SK-N-SH treated with all-trans-retinoic acid at 6 μM for 48 hours (cell line): Measurements from ENCODE around the gene GALM.
"Not testable (repeated sequence)": the region's sequence is repeated elsewhere in the genome, so short reads cannot be mapped to it uniquely, and the experiment has no call there.

Experiments
- ATAC-seq: fragments of 200-7000 bp; cut with Tn5 transposase; 3 replicates; pipeline ENCODE4 v1.9.1; 2020; ENCODE audit warnings: mild to moderate bottlenecking, moderate library complexity
- ARNTL ChIP-seq: fragments of 450-650 bp; formaldehyde crosslinking; IDR thresholded peaks from 2 replicates; pipeline ENCODE4 v1.5.0; 2020; ENCODE audit warnings: low read depth, mild to moderate bottlenecking, moderate library complexity, borderline replicate concordance
- CSDC2 ChIP-seq: fragments of 250-450 bp; sonication (Bioruptor Pico); IDR thresholded peaks from 2 replicates; pipeline ENCODE4 v1.5.0; 2020; ENCODE audit warnings: mild to moderate bottlenecking, moderate library complexity
- GLIS3 ChIP-seq: fragments of 250-450 bp; sonication (Bioruptor Pico); IDR thresholded peaks from 2 replicates; pipeline ENCODE4 v1.5.0; 2020; ENCODE audit warnings: mild to moderate bottlenecking, moderate library complexity
- ISL1 ChIP-seq: fragments of 250-450 bp; sonication (Bioruptor Pico); IDR thresholded peaks from 2 replicates; pipeline ENCODE4 v2.1.2; 2022; ENCODE audit warnings: mild to moderate bottlenecking, moderate library complexity
- OSR1 ChIP-seq: fragments of 250-450 bp; sonication (Bioruptor Pico); IDR thresholded peaks from 2 replicates; pipeline ENCODE4 v1.8.0; 2022; ENCODE audit warnings: moderate library complexity, mild to moderate bottlenecking, inconsistent platforms
- PPARA ChIP-seq: fragments of 250-450 bp; sonication (Bioruptor Pico); IDR thresholded peaks from 2 replicates; pipeline ENCODE4 v1.5.0; 2020; ENCODE audit warnings: mild to moderate bottlenecking, borderline replicate concordance
- SNAI2 ChIP-seq: fragments of 250-450 bp; sonication (Bioruptor Pico); IDR thresholded peaks from 2 replicates; pipeline ENCODE4 v1.5.0; 2020; ENCODE audit warnings: mild to moderate bottlenecking, moderate library complexity
- TCF4 ChIP-seq: fragments of 250-450 bp; sonication (Bioruptor Pico); IDR thresholded peaks from 2 replicates; pipeline ENCODE4 v1.8.0; 2021; ENCODE audit warnings: mild to moderate bottlenecking, moderate library complexity, borderline replicate concordance
- TOX ChIP-seq: fragments of 250-450 bp; sonication (Bioruptor Pico); IDR thresholded peaks from 2 replicates; pipeline ENCODE4 v1.8.0; 2021; ENCODE audit warnings: mild to moderate bottlenecking, moderate library complexity, borderline replicate concordance
- ZFP30 ChIP-seq: fragments of 450-650 bp; formaldehyde crosslinking; IDR thresholded peaks from 2 replicates; pipeline ENCODE4 v1.5.0; 2022; ENCODE audit warnings: mild to moderate bottlenecking, moderate library complexity
- ZNF565 ChIP-seq: fragments of 450-650 bp; formaldehyde crosslinking; conservative IDR thresholded peaks from 2 replicates; pipeline ENCODE4 v1.5.0; 2020; ENCODE audit warnings: low read depth, mild to moderate bottlenecking, moderate library complexity
- ZNF8 ChIP-seq: fragments of 450-650 bp; formaldehyde crosslinking; IDR thresholded peaks from 2 replicates; pipeline ENCODE4 v1.5.0; 2020; ENCODE audit warnings: mild to moderate bottlenecking, moderate library complexity
- TF ChIP-seq, protein P1 (sequence below): fragments of 250-450 bp; sonication (Bioruptor Pico); IDR thresholded peaks from 2 replicates; pipeline ENCODE4 v1.8.0; 2021; ENCODE audit warnings: low read depth, mild to moderate bottlenecking, moderate library complexity, borderline replicate concordance
- TF ChIP-seq, protein P2 (sequence below): fragments of 250-450 bp; sonication (Bioruptor Pico); IDR thresholded peaks from 2 replicates; pipeline ENCODE4 v1.5.0; 2020; ENCODE audit warnings: mild to moderate bottlenecking, moderate library complexity
- TF ChIP-seq, protein P3 (sequence below): fragments of 250-450 bp; sonication (Bioruptor Pico); IDR thresholded peaks from 2 replicates; pipeline ENCODE4 v1.5.1; 2021; ENCODE audit warnings: mild to moderate bottlenecking, moderate library complexity
- TF ChIP-seq, protein P4 (sequence below): fragments of 250-450 bp; sonication (Bioruptor Pico); IDR thresholded peaks from 2 replicates; pipeline ENCODE4 v1.5.1; 2020; ENCODE audit warnings: low read depth, mild to moderate bottlenecking, moderate library complexity
- TF ChIP-seq, protein P5 (sequence below): fragments of 250-450 bp; sonication (Bioruptor Pico); IDR thresholded peaks from 2 replicates; pipeline ENCODE4 v1.8.0; 2020; ENCODE audit warnings: mild to moderate bottlenecking, moderate library complexity, borderline replicate concordance

Gene GALM

GRCh38 chr2:38704664-38705063 lies 38.8 kb downstream of the GALM start:
- ATAC-seq = no peak
- TF ChIP-seq OSR1 (CRISPR knock-in tag) (no peak), PPARA (no peak), TOX (CRISPR knock-in tag) (no peak), SNAI2 (no peak)
- TF ChIP-seq, protein P1, sequence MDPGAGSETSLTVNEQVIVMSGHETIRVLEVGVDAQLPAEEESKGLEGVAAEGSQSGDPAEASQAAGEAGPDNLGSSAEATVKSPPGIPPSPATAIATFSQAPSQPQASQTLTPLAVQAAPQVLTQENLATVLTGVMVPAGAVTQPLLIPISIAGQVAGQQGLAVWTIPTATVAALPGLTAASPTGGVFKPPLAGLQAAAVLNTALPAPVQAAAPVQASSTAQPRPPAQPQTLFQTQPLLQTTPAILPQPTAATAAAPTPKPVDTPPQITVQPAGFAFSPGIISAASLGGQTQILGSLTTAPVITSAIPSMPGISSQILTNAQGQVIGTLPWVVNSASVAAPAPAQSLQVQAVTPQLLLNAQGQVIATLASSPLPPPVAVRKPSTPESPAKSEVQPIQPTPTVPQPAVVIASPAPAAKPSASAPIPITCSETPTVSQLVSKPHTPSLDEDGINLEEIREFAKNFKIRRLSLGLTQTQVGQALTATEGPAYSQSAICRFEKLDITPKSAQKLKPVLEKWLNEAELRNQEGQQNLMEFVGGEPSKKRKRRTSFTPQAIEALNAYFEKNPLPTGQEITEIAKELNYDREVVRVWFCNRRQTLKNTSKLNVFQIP (CRISPR knock-in tag) = no peak

DNA sequence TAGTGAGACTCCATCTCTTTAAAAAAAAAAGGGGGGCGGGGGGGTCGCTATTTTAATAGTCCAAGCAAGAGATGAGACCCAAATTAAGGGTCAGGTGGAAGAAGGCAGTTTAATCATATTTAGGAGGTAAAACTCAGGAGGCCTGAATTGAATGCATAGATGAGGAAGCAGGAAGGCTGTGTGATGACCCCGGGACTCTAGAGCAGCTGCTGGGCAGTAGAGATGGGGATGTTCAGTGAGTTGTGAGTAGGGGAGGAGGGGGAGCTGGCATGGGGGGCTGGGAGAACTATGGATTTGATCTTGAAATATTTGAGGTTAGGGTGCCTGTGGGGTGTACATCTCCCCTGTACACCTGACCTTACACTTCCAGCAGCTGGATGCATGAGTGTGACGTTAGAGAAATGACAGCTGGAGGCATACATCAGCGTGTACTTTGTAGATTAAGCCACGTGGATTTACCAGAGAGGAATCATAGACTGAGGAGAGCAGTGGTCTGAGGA lies 41.0 kb downstream of the GALM start:
- TF ChIP-seq ZFP30 (CRISPR knock-in tag) (no peak), ISL1 (CRISPR knock-in tag) (no peak), GLIS3 (CRISPR knock-in tag) (no peak), ARNTL (CRISPR knock-in tag) (no peak), ZNF565 (CRISPR knock-in tag) (no peak), ZNF8 (CRISPR knock-in tag) (no peak), TCF4 (no peak)
- TF ChIP-seq, protein P2, sequence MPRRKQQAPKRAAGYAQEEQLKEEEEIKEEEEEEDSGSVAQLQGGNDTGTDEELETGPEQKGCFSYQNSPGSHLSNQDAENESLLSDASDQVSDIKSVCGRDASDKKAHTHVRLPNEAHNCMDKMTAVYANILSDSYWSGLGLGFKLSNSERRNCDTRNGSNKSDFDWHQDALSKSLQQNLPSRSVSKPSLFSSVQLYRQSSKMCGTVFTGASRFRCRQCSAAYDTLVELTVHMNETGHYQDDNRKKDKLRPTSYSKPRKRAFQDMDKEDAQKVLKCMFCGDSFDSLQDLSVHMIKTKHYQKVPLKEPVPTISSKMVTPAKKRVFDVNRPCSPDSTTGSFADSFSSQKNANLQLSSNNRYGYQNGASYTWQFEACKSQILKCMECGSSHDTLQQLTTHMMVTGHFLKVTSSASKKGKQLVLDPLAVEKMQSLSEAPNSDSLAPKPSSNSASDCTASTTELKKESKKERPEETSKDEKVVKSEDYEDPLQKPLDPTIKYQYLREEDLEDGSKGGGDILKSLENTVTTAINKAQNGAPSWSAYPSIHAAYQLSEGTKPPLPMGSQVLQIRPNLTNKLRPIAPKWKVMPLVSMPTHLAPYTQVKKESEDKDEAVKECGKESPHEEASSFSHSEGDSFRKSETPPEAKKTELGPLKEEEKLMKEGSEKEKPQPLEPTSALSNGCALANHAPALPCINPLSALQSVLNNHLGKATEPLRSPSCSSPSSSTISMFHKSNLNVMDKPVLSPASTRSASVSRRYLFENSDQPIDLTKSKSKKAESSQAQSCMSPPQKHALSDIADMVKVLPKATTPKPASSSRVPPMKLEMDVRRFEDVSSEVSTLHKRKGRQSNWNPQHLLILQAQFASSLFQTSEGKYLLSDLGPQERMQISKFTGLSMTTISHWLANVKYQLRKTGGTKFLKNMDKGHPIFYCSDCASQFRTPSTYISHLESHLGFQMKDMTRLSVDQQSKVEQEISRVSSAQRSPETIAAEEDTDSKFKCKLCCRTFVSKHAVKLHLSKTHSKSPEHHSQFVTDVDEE (CRISPR knock-in tag) = no peak
- TF ChIP-seq, protein P3, sequence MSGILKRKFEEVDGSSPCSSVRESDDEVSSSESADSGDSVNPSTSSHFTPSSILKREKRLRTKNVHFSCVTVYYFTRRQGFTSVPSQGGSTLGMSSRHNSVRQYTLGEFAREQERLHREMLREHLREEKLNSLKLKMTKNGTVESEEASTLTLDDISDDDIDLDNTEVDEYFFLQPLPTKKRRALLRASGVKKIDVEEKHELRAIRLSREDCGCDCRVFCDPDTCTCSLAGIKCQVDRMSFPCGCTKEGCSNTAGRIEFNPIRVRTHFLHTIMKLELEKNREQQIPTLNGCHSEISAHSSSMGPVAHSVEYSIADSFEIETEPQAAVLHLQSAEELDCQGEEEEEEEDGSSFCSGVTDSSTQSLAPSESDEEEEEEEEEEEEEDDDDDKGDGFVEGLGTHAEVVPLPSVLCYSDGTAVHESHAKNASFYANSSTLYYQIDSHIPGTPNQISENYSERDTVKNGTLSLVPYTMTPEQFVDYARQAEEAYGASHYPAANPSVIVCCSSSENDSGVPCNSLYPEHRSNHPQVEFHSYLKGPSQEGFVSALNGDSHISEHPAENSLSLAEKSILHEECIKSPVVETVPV (CRISPR knock-in tag) = no peak
- no peak for ATAC-seq

- ATAC-seq = not testable (repeated sequence)
Observed at GRCh38 chr2:38708491-38708890, 42.6 kb downstream of the GALM start.

GRCh38 chr2:38708900-38709566 lies 43.1 kb downstream of the GALM start:
- no peak for ATAC-seq
- TF ChIP-seq GLIS3 (CRISPR knock-in tag) (no peak), SNAI2 (no peak), CSDC2 (CRISPR knock-in tag) (no peak)
- TF ChIP-seq, protein P3 (CRISPR knock-in tag) = no peak
- TF ChIP-seq, protein P4, sequence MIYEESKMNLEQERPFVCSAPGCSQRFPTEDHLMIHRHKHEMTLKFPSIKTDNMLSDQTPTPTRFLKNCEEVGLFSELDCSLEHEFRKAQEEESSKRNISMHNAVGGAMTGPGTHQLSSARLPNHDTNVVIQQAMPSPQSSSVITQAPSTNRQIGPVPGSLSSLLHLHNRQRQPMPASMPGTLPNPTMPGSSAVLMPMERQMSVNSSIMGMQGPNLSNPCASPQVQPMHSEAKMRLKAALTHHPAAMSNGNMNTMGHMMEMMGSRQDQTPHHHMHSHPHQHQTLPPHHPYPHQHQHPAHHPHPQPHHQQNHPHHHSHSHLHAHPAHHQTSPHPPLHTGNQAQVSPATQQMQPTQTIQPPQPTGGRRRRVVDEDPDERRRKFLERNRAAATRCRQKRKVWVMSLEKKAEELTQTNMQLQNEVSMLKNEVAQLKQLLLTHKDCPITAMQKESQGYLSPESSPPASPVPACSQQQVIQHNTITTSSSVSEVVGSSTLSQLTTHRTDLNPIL = no peak

DNA sequence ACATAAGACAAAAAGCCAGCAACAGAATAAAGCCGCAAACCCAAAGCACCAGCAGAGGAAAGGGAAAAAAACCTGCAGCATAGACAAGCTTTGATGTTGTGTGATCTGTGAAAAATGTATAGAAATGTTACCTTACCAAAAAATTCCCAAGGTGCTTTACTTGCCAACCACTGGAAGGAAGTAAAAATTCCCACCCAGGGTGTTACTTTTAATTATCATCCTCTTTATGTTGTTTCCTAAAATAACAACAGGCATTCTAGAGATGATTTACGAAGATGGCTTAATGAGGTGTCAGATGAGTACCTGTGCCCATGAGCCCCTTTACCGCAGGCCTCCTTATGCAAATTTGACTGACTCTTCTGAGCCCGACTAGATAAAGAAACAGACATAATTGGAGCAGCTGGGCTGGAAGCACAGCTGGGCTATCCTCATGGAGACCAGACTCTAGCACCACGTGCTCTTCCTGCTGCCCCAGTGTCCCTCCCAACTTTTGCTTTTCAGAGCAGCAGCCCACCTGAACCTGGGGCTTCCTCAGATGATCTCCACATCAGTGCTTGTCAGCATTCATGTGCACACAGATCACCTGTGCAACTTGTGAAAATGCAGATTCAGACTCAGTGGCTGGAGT lies 43.8 kb downstream of the GALM start:
- no peak for TF ChIP-seq TOX (CRISPR knock-in tag)
- no peak for TF ChIP-seq ZNF8 (CRISPR knock-in tag)
- TF ChIP-seq, protein P5, sequence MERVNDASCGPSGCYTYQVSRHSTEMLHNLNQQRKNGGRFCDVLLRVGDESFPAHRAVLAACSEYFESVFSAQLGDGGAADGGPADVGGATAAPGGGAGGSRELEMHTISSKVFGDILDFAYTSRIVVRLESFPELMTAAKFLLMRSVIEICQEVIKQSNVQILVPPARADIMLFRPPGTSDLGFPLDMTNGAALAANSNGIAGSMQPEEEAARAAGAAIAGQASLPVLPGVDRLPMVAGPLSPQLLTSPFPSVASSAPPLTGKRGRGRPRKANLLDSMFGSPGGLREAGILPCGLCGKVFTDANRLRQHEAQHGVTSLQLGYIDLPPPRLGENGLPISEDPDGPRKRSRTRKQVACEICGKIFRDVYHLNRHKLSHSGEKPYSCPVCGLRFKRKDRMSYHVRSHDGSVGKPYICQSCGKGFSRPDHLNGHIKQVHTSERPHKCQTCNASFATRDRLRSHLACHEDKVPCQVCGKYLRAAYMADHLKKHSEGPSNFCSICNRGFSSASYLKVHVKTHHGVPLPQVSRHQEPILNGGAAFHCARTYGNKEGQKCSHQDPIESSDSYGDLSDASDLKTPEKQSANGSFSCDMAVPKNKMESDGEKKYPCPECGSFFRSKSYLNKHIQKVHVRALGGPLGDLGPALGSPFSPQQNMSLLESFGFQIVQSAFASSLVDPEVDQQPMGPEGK (CRISPR knock-in tag) = no peak

More for the DNA sequence above, 43.8 kb downstream of the GALM start:
- no peak for ATAC-seq
